Vagina (tissue), 2 donors: ENCODE data around the gene PDCL3. TPM values are rescaled to one million over a fixed set of nuclear protein-coding genes. Genes with fewer than 3 reads are reported as not detected.

Source experiments
- DNase-seq, 2 donors: peaks; one replicate each; pipeline ENCODE4 v3.0.0-alpha.2; 2017; ENCODE audit errors: extremely low spot score in 2 of 2
- H3K27ac ChIP-seq: fragments of 200-600 bp; sonication (generic); one replicate; pipeline ENCODE4 v1.5.1; 2019
- H3K27me3 ChIP-seq: fragments of 200-600 bp; sonication (generic); one replicate; pipeline ENCODE4 v1.5.1; 2019
- H3K36me3 ChIP-seq, 2 donors: fragments of 200-600 bp; sonication (generic); one replicate each; pipeline ENCODE4 v1.5.1; 2017 to 2019
- H3K4me1 ChIP-seq: fragments of 200-600 bp; sonication (generic); one replicate; pipeline ENCODE4 v1.5.1; 2019
- H3K4me3 ChIP-seq, 2 donors: fragments of 200-600 bp; sonication (generic); 1 replicate in 1 of 2; 2 replicates in 1 of 2; pipeline ENCODE4 v1.5.1; 2016 to 2019
- H3K9me3 ChIP-seq: fragments of 200-600 bp; sonication (generic); one replicate; pipeline ENCODE4 v1.5.1; 2019
- CTCF ChIP-seq, 3 experiments: fragments of 450-650 bp in 2 of 3; fragments of 200-600 bp in 1 of 3; sonication (generic) in 1 of 3; IDR thresholded peaks; one replicate each; pipeline ENCODE4 v1.5.1; 2017 to 2019; ENCODE audit warnings: antibody characterized with exemption in 3 of 3, mild to moderate bottlenecking in 2 of 3, moderate library complexity in 2 of 3
- POLR2A ChIP-seq, 2 donors: fragments of 450-650 bp; IDR thresholded peaks; one replicate each; pipeline ENCODE4 v1.6.1; 2017; ENCODE audit warnings: antibody characterized with exemption in 2 of 2, mild to moderate bottlenecking in 2 of 2, moderate library complexity in 2 of 2
- POLR2AphosphoS5 ChIP-seq, 2 donors: sonication (generic); formaldehyde crosslinking; IDR thresholded peaks; one replicate each; pipeline ENCODE4 v1.9.0; 2017; ENCODE audit warnings: antibody characterized with exemption in 2 of 2, mild to moderate bottlenecking in 2 of 2, low read depth in 1 of 2; ENCODE audit not compliant: insufficient read depth in 1 of 2
- intact Hi-C: fragments of 100-400 bp; cut with DNase I; formaldehyde crosslinking; loops from one replicate; pipeline ENCODE4 v1.15.1; 2023
- total RNA-seq: library from RNA; depleted of rRNA; stranded (reverse); fragments of >200 nt; gene quantifications from one replicate; pipeline ENCODE4 v1.2.3, GENCODE V29; 2016

Gene PDCL3
- total RNA-seq, 1 donor from 2014 or later = 20.1 TPM

GRCh38 chr2:100611079-100612029 is 48.6 kb downstream of the PDCL3 start:
- H3K9me3 ChIP-seq = no peaks in the 10 kb centered on the region
- H3K27me3 ChIP-seq = no peaks in the 10 kb centered on the region
- no peaks in the 10 kb centered on the region for H3K36me3 ChIP-seq
- TF ChIP-seq POLR2A (IDR thresholded peaks at IDR 0.05) = no peak
- no peak for TF ChIP-seq CTCF (IDR thresholded peaks at IDR 0.05)
- no peak for TF ChIP-seq POLR2AphosphoS5 (IDR thresholded peaks at IDR 0.05; ENCODE audit: insufficient read depth in 1 of 2, low read depth in 1 of 2)
- no peaks in the 10 kb centered on the region for H3K4me1 ChIP-seq
- no peak overlapping the region for H3K27ac ChIP-seq
- H3K4me3 ChIP-seq = no peak overlapping the region
- intact Hi-C loops = loop anchor here (5.0 kb wide), 1 partner anchor 376 kb away; no protein-coding TSS in a partner anchor
- no peak for DNase-seq

- H3K27ac ChIP-seq = no peak overlapping the region
- H3K4me1 ChIP-seq = no peaks in the 10 kb centered on the region
- no peaks in the 10 kb centered on the region for H3K27me3 ChIP-seq
- no peak overlapping the region for H3K4me3 ChIP-seq
- TF ChIP-seq CTCF (IDR thresholded peaks at IDR 0.05) = no peak
- no peak for TF ChIP-seq POLR2AphosphoS5 (IDR thresholded peaks at IDR 0.05; ENCODE audit: insufficient read depth in 1 of 2, low read depth in 1 of 2)
- no peak for TF ChIP-seq POLR2A (IDR thresholded peaks at IDR 0.05)
- peak; percentile 60 to 87 for DNase-seq
- no peaks in the 10 kb centered on the region for H3K9me3 ChIP-seq
- H3K36me3 ChIP-seq = no peaks in the 10 kb centered on the region
- intact Hi-C loops = loop anchor here (5.0 kb wide), 1 partner anchor 375 kb away; no protein-coding TSS in a partner anchor
Measured at GRCh38 chr2:100612388-100613000, 49.7 kb downstream of the PDCL3 start.

- H3K4me1 ChIP-seq = no peaks in the 10 kb centered on the region
- intact Hi-C loops = loop anchor here (5.0 kb wide), 1 partner anchor 374 kb away; no protein-coding TSS in a partner anchor
- TF ChIP-seq POLR2A (IDR thresholded peaks at IDR 0.05) (no peak), CTCF (IDR thresholded peaks at IDR 0.05) (no peak), POLR2AphosphoS5 (IDR thresholded peaks at IDR 0.05; ENCODE audit: insufficient read depth in 1 of 2, low read depth in 1 of 2) (no peak)
- no peaks in the 10 kb centered on the region for H3K27me3 ChIP-seq
- no peak overlapping the region for H3K27ac ChIP-seq
- no peaks in the 10 kb centered on the region for H3K9me3 ChIP-seq
- H3K36me3 ChIP-seq = no peaks in the 10 kb centered on the region
- DNase-seq = no peak
- no peak overlapping the region for H3K4me3 ChIP-seq
Measured at GRCh38 chr2:100613719-100614118, 50.9 kb downstream of the PDCL3 start.

GRCh38 chr2:100614455-100615000 is 51.7 kb downstream of the PDCL3 start:
- peak; percentile 76 to 77 for DNase-seq
- no peak for TF ChIP-seq POLR2A (IDR thresholded peaks at IDR 0.05)
- TF ChIP-seq POLR2AphosphoS5 (IDR thresholded peaks at IDR 0.05; ENCODE audit: insufficient read depth in 1 of 2, low read depth in 1 of 2) = no peak
- TF ChIP-seq CTCF (IDR thresholded peaks at IDR 0.05) = no peak
- no peak overlapping the region for H3K27ac ChIP-seq
- intact Hi-C loops = loop anchor here (5.0 kb wide), 1 partner anchor 373 kb away; no protein-coding TSS in a partner anchor
- no peaks in the 10 kb centered on the region for H3K4me1 ChIP-seq
- no peak overlapping the region for H3K4me3 ChIP-seq
- no peaks in the 10 kb centered on the region for H3K36me3 ChIP-seq
- H3K9me3 ChIP-seq = no peaks in the 10 kb centered on the region
- no peaks in the 10 kb centered on the region for H3K27me3 ChIP-seq
